HG03025 (cell line): ENCODE results near the gene MRFAP1L1.
"Not testable (repeated sequence)": the region's sequence is repeated elsewhere in the genome, so short reads cannot be mapped to it uniquely, and the experiment has no call there.

ENCODE experiments used
- ATAC-seq: cut with Tn5 transposase; IDR thresholded peaks from one replicate; pipeline ENCODE4 v1.9.1; 2021; ENCODE audit warnings: mild to moderate bottlenecking, moderate library complexity; ENCODE audit not compliant: unreplicated experiment, low FRiP score

MRFAP1L1 gene

DNA sequence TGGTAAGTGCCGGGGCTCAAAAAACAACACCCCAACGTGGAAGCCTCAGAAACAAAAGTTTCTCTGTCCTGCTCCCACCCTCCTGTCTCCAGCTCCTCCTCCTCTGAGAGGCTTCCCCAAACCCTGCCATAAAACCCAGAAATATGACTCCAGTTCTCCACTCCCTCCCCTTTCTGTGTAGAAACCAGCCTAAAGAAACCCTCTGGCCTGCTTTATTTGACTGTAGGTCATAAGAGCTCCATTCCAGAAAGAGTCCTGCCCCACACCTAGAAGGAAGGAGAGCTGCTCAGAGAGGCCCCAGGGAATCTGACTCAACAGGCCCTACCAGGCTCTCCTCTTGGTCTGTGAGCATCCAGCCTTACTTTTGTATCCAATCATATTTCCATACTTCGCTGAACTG, 16.9 kb downstream of the MRFAP1L1 start:
- ATAC-seq = no peak

DNA sequence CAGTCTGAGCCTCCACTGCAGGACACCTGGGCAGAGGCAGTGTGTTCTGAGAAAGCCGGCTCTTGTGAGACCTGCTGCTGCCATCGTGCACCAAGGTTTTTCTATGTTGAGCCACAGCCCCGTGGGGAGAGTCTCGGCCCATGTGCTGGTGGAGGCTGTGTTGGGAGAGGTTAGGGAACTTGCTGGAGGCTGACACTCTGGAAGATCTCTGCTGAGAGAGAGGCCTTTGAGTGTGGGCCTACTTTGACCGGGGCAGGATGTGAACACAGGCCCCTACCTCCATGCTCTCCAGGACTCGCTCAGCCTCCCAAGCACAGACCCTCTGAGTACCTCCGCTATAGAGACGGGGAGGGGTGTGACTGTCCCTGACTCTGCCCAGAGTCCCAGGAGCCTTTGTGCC, 17.3 kb downstream of the MRFAP1L1 start:
- ATAC-seq = no peak

DNA sequence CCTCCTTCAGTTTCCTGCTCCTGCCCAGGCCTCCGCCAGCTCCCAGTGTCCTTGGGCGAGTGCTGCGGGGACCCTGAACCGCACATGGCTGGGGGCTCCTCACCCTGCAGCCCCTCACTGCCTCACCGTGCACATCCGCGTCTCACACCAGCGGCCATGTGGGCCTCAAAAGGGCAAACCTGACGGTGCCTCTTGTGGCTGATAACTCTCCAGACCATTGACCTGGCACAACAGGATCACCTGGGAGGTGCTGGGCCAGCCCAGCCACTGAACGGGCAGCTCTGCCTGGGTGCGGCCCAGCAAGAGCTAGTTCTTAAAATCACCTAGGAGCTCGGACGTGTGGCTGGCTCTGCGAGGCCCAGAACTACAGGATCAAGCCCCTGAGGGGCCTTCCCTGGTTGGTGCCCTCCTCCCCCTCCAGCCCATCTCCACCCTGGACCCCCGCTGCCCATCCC, 20.1 kb downstream of the MRFAP1L1 start:
- no peak for ATAC-seq

DNA sequence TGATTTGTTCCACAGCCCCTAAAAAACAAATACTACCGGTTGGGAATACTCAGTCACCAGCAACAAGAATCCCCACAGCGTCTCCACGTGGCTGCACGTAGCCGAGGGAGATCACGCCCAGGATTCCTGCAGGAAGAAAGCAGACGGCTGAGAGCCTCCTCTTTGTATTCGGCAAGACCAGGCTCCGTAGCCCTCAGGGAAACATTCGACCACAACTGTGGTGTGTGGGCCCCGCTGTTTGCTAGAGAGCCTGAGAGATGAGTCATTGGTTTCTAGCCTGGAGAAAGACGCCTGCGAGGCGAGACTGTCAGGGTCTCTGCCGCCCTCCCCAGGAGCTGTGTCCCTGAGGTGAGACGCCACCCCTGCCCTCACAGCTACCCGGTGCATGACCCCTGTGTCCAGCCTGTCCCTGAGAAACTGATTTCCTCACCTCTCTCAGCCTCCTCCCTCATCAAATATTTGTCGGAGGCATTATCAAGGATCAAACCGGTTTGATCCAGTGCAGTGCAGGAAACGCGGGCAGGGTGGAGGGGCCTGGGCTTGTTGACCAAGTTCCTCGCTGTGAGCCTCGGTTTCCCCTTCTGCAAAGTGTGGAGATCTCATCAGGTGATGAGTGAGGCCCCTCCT, 20.7 kb downstream of the MRFAP1L1 start:
- ATAC-seq = no peak

DNA sequence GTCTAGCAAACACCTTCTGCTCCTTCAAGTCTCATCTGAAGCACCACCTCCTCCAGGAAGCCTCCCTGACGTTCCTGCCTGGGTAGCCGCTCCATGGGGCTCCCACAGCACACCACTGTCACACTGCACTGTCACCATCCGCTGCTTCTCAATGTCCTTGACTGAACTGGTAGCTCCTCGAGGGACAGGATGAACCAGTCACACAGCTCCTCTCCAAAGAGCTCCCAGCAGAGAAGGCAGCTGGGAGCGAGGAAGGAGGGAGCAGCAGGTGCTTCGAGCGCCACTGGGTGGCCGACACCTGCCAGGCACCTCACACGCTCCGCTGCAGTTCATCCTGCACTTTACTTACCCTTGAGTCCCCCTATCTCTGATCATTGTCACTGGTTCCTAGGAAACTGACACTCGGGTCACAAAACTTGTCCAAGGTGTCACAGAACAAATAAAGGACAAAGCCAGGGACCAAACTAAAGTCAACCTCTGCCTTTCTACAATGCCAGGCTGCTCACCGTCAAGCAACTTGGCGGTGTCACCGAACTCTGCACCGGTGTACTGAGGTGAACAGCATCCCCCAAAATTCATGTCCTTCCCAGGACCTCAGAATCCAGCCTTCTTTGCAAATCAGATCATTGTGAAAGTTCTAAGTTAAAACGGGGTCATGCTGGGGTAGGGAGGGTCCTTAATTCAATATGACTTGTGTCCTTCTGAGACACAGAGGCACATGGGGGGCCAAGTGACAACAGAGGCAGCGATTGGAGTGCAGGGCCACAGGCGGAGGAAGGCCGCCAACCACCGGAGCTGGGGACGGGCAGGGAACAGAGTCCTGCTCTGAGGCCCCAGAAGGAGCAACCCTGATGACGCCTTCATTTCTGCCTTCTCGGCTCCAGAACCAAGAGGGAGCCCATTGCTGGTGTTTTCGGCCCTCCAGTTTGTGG, 21.5 kb downstream of the MRFAP1L1 start:
- no peak for ATAC-seq

DNA sequence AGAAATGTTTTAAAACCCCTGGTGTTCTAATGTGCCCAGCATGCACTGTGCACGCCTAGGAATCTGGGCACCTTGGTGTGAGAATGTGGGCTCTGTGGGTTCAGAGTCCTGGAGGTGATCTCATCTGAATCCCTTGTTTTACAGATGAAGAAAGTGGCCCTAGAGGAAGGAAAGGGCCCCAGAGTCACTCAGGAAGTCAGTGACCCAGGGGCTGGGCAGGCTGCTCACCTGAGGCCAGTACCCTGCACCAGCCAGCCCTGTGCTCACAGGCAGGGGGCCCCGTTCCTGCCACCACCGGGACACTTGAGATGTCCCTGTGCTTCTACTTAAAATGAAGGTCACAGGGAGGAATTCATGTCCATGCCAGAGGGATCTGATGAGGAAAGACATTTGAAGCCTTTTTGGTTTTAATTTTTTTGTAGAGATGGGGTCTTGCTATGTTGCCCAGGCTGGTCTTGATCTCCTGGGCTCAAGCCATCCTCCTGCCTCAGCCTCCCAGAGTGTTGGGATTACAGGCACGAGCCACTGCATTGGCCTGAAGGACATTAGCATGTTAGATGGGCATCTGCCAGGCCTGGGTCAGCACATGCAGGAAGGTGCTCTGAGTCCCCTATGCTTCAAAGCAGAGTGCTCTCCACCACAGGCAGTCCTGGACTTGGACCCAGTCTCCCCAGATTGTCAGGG, 23.4 kb downstream of the MRFAP1L1 start:
- no peak for ATAC-seq

DNA sequence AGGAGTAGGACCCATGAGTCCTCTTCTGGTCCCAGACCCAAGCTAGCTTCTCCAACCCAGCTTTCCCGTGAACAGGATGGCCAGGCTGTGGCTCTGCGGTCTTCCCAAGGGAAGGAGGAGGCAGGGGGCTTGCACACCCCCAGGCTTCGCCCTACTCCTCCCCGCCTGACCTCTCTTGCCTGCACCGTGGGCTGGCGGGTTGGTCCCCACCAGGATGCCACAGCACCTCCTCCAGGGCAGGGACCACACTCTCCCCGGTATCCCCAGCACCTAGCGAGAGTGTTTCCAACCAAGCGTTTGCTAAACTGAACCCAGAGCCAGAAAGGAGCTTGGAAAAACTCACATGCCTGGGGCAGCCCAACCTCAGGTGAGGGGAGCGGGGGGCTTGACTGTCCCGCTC, 25.0 kb downstream of the MRFAP1L1 start:
- ATAC-seq = no peak

DNA sequence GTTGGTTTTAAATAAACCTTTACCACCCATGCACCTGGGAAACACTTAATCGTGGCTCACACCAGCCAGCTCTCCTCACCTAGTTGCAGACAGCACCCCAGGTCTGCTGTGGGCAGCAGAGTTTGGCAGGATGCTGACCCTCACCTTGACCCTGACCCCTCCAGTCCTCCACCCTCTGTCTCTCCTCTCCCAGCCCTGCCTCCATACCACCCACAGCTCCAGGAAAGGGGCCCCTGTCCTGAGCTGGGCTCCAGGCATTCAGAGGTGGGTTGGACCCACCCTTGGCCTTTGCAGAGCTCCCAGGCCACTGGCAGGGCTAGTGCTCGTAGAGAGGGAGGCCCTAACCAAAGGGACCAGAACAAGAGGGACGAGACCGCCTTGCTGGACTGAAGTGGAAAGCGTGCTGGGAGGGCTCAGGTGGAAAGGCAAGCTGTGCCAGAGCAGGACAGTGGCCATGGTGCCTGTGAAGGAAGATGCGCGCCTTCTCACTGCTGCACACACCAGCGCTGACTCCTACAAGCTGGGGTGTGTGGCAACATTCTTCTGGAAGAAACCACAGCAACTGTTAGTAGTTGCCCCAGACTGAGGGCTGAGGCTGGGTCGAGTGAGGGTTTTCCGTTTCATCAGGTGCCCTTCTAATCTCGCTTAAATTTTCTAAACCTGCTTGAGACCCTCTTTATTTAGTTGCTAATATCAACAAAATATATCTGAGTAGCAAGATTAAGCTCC, 26.6 kb downstream of the MRFAP1L1 start:
- ATAC-seq = no peak

DNA sequence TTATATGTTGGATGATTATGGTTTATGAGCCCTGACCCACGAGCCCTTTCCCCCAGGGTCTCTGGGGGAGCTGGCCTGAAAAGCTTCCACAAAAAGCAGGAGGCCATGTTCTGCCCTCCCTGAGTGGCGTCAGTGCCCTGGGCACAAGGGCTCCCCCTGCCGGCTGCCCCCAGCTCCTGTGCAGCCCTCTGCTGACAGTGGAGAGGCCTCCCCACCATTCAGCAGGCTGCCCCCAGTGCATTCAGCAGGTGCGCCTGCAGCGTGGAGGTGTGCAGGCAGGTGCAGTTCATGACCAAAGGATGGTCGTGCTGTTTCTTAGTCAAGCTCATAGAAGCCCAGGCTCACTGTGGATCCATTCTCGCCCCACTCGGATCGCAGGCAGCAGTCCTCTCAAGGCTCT, 28.5 kb downstream of the MRFAP1L1 start:
- ATAC-seq = no peak

DNA sequence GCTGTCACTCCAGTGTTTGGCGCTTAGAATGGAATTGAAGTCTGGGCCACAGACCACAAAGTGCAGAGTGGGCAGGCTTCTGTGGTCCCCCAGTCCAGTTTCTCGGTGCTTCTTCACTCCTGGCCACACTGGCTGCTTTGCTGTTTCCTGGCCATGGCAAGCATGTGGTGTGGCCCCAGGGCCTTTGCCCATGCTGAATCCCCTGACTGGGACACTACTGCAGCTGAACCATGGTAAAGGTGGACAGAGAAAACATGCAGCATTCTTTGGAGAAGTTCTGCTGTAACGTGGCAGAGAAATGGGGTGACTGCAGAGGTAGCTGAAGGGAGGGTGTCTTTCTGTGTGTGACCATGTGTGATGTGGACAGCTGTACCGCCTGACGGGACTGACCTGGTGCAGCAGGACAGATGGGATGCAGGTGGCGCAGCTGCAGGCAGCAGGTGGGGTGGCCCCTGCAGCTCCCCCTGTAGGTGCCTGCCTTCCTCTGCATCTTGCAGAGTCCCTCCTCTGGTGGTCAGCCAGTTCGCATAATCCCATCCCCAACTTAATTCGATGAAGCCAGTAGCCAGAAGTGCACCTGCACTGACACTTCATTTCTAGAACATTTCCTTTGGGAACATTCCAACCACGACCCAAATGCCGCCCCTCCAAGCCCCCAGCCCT, 29.2 kb downstream of the MRFAP1L1 start:
- ATAC-seq = no peak

DNA sequence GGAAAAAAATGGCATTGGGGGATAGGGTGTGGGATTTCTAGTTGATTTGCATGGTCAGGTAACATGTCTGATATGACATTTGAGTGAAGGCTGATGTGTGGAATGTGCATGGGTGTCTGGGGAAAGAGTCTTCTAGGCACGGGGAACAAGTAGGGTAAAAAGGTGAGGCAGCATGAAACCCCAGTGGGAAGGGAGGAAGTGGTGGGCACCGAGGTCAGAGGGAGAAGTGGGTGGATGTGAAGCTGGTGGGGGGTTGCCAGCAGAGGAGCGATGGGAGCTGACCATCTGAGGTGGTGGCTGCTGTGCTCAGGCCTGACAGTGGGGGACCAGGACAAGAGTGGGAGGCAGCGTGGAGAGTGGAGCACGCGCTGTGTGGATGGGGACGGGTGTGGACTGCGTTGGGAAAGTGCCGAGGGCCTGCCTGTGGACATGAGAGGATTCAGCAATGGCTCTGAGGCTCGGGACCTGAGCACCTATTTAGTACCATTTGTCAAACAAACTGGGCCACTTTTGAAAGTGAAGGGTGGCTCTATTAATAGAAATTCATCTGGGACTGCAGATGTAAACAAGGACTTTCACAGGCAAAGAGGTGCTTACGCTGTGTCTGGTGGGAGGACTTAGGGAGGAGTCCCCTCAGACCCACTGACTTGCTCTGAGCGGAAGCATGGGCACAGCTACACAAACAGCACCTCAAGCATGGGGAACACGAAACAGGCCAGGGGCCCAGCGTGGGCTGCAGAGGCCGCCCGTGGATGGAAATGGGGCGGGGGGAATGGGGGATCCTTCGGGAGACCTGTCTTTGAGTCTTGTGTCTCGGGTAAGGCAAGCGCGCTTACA, 32.7 kb downstream of the MRFAP1L1 start:
- no peak for ATAC-seq

DNA sequence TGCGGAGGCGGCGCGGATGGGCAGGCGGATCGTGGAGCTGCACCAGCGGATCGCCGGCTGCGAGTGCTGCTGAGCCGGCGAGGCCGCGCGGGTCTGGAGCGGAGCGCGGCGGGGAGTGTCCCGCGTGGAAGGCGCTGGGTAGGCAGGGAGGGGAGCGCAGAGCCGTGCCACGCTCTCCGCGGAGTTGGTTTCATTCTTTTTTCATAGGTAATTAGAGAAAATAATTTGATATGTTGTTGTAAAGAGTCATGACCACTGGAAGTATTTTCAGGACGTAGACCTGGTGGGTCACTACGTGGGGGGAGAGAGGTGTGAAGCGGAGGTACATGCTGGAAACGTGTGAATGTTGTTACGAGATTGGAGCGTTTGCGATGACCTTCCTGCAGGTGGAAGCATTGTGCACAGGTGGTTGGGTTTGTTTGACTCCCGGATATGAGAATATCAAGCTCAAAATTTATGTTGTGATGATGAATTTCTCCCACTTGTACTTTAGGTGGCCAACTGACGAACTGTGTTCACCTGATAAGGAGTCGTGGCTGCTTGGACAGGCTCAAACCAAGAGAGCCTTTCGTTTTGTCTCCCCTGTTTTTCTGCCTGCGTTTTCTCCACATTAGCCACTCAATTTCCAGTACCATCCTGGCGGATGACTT, 35.0 kb downstream of the MRFAP1L1 start:
- ATAC-seq = peak; percentile 40

DNA sequence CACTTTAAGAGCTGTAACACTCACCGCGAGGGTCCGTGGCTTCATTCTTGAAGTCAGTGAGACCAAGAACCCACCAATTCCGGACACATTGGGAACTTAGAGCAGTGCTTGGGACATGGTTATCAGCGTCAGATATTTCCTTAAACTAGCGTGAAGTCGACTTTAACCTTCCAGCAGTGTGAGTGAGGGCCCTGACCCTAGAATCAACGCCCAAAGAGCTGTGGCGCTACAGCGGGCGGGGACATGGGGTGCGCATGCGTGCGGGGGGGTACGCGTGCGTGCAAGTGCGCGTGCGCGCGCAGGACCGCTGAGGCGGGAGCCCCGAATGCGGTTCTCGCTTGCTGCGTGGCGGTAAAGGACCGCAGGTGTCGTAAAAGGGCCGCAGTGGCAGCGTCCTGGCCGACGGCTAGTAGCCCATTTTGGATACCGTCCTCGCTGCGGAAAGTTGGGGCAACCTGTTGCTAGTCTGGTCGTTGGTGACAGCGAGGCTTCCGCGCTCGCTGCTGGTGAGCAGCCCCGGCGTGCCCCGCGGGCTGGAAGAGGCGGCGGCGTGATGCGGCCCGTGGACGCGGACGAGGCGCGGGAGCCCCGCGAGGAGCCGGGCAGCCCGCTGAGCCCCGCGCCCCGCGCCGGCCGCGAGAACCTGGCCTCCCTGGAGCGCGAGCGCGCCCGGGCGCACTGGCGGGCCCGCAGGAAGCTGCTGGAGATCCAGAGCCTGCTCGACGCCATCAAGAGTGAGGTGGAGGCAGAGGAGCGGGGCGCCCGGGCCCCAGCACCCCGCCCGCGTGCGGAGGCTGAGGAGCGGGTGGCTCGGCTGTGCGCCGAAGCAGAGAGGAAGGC, 35.8 kb downstream of the MRFAP1L1 start:
- ATAC-seq = peak; percentile 54

DNA sequence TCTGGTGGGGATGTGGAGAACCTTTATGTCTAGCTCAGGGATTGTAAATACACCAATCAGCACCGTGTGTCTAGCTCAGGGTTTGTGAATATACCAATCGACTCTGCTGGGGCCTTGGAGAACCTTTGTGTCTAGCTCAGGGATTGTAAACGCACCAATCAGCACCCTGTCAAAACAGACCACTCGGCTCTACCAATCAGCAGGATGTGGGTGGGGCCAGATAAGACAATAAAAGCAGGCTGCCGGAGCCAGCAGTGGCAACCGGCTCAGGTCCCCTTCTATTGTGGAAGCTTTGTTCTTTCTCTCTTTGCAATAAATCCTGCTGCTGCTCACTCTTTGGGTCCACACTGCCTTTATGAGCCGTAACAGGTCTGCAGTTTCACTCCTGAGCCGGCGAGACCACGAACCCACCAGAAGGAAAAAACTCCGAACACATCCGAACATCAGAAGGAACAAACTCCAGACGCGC, 36.4 kb downstream of the MRFAP1L1 start:
- ATAC-seq = not testable (repeated sequence)

DNA sequence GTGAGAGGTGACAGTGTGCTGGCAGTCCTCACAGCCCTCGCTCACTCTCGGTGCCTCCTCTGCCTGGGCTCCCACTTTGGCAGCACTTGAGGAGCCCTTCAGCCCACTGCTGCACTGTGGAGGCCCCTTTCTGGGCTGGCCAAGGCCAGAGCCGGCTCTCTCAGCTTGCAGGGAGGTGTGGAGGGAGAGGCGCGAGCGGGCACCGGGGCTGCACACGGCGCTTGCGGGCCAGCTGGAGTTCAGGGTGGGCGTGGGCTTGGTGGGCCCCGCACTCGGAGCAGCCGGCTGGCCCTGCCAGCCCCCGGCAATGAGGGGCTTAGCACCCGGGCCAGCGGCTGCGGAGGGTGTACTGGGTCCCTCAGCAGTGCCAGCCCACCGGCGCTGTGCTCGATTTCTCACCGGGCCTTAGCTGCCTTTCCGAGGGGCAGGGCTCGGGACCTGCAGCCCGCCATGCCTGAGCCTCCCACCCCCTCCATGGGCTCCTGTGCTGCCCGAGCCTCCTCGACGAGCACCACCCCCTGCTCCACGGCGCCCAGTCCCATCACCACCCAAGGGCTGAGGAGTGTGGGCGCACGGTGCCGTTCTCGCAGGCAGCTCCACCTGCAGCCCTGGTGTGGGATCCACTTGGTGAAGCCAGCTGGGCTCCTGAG, 37.0 kb downstream of the MRFAP1L1 start:
- ATAC-seq = not testable (repeated sequence)

DNA sequence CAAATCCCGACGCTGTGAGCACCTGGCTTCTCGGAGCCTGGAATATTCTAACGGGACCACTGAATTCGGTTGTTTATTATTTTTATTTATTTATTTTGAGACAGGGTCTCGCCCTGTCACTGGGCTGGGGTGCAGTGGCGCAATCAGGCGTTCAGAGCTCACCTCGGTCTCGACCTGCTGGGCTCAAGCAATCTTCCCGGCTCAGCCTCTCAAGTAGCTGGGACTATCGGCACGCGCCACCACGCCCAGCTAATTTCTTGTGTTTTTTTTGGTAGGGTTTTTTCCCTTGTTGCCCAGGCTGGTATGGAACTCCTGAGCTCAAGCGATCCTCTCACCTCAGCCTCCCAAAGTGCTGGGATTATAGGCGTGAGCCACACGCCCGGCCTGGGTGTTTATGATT, 37.5 kb downstream of the MRFAP1L1 start:
- ATAC-seq = no peak

DNA sequence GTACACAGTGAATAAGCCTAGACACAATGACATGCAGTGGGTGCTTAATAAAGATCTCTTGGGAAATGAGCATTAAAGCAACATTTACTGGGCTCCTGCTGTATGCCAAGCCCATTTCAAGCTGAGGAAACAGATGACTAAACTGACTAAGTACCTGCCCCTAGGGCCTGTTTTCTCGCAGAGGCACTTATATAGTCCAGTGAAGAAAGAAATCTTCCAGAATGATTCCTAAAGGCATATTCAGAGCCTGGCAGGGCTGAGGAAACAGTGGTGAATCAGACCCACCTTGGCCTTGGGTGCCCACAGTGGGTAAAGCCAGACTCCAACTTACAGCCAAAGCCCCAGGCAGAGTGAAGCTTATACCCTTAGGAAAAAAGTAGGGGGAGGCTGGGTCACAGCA, 38.0 kb downstream of the MRFAP1L1 start:
- ATAC-seq = no peak
